Natural killer cell treated with Interleukin-12 subunit alpha and Interleukin-12 subunit beta and Interleukin-15 and Interleukin-18, amount 100 ng/mL, for 72 hours (primary cell): Measurements from ENCODE around the gene TFPI. TPM values are rescaled to one million over a fixed set of nuclear protein-coding genes. Genes with fewer than 3 reads are reported as not detected.

Experiments
- ATAC-seq, 2 donors: fragments of 150-1000 bp; cut with Tn5 transposase in 1 of 2; sonication (Bioruptor Pico), chemical (Tn5 transposase) in 1 of 2; 2 replicates each; pipeline ENCODE4 v1.10.0; 2021
- DNase-seq: peaks from one replicate; pipeline ENCODE4 v3.0.0; 2022; ENCODE audit warnings: low spot score
- H3K27ac Mint-ChIP-seq, 2 donors: 1 replicate in 1 of 2; 2 replicates in 1 of 2; pipeline ENCODE4 v1.8.0; 2022; ENCODE audit warnings: mixed read lengths in 2 of 2, mild to moderate bottlenecking in 1 of 2, moderate library complexity in 1 of 2
- H3K27me3 Mint-ChIP-seq, 2 donors: 1 replicate in 1 of 2; 2 replicates in 1 of 2; pipeline ENCODE4 v1.8.0; 2022; ENCODE audit warnings: mixed read lengths in 2 of 2
- H3K36me3 Mint-ChIP-seq: one replicate; pipeline ENCODE4 v1.8.0; 2022; ENCODE audit warnings: mixed read lengths
- H3K4me1 Mint-ChIP-seq, 2 donors: 1 replicate in 1 of 2; 2 replicates in 1 of 2; pipeline ENCODE4 v1.8.0; 2022; ENCODE audit warnings: low read depth in 2 of 2, mixed read lengths in 2 of 2, mild to moderate bottlenecking in 1 of 2
- H3K4me3 Mint-ChIP-seq: one replicate; pipeline ENCODE4 v1.8.0; 2022; ENCODE audit warnings: mixed read lengths
- H3K9me3 Mint-ChIP-seq: 2 replicates; pipeline ENCODE4 v1.8.0; 2022; ENCODE audit warnings: mixed read lengths
- total RNA-seq, 2 donors: library from RNA; stranded (reverse); gene quantifications; one replicate each; pipeline ENCODE4 v1.2.3, GENCODE V29; 2022

Gene TFPI
- total RNA-seq, 2 donors from 2014 or later: 0.56 to 1.9 TPM

DNA sequence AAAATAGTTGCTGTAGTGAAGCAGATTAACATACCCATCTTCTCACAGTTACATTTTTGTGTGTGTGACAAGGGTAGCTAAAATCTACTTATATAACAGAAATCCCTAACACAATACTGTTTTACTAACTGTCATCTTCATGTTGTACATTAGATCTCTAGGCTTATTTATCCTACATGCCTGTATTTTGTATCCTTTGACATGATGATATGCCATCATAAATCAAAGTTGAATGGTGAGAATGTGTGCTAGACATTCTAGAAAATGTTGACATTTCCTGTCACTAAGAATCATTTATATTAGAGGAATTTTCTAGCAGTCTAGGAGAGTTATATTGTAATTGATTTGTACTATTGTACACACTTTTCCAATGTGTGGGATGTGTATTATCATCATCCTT, 84.7 kb downstream of the TFPI start:
- H3K4me3 Mint-ChIP-seq: no peak overlapping the region
- H3K9me3 Mint-ChIP-seq: no peaks in the 10 kb centered on the region
- H3K36me3 Mint-ChIP-seq: no peaks in the 10 kb centered on the region
- ATAC-seq (no peak), DNase-seq (no peak)
- no peak overlapping the region for H3K27ac Mint-ChIP-seq
- no peaks in the 10 kb centered on the region for H3K27me3 Mint-ChIP-seq
- no peaks in the 10 kb centered on the region for H3K4me1 Mint-ChIP-seq

DNA sequence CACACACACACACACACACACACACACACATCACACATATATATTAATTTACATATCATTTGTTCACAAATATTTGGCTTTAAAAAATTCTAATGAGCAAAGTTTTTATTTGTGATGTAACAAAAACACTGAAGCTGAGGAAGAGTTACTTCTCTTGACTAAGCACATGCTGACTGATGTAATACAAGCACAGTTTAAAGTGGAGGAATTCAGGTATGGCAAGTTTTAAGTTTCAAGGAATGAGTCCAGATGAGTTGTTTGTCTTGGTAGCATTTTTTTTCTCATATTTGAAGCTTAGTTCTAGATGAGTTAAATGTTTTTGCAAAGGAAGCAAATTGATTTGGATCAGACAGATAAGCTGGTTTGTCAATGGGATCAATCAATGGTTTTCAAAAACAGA, 86.0 kb downstream of the TFPI start:
- DNase-seq (no peak), ATAC-seq (no peak)
- Mint-ChIP-seq H3K27ac (no peak overlapping the region), H3K4me1 (no peaks in the 10 kb centered on the region), H3K27me3 (no peaks in the 10 kb centered on the region), H3K4me3 (no peak overlapping the region), H3K36me3 (no peaks in the 10 kb centered on the region), H3K9me3 (no peaks in the 10 kb centered on the region)

DNA sequence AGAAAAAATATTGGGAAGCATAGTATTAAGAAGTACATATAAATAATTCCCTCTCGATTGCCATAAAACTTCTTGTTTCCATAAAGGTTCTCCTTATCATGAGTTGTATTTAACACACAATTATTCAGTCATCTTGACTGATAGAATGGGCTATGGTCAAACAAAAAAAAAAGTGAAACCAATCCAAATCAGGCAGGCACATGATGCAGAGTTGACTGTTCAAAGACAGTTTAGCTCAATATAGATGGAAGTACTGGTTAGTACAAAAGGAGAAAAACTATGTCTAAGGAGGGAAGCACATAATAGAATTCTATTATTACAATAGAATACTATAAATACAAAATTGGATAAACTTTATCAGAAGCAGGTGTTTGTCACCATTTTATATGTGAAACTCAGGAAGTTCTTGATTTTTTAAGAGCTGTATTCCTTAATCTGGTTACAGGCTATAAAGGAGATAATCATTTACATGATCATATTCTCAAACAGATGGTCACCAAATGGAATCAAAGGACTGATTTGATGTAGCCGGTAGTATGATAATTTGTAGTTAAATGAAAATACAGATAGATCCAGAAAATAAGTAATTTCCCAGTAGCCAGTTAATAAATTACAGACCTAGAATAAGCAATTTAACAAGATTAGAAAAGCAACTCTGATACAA, 88.0 kb downstream of the TFPI start:
- H3K27ac Mint-ChIP-seq: no peak overlapping the region
- no peak for ATAC-seq
- H3K36me3 Mint-ChIP-seq: no peaks in the 10 kb centered on the region
- no peak for DNase-seq
- no peaks in the 10 kb centered on the region for H3K9me3 Mint-ChIP-seq
- H3K4me1 Mint-ChIP-seq: no peaks in the 10 kb centered on the region
- H3K4me3 Mint-ChIP-seq: no peak overlapping the region
- H3K27me3 Mint-ChIP-seq: no peaks in the 10 kb centered on the region

DNA sequence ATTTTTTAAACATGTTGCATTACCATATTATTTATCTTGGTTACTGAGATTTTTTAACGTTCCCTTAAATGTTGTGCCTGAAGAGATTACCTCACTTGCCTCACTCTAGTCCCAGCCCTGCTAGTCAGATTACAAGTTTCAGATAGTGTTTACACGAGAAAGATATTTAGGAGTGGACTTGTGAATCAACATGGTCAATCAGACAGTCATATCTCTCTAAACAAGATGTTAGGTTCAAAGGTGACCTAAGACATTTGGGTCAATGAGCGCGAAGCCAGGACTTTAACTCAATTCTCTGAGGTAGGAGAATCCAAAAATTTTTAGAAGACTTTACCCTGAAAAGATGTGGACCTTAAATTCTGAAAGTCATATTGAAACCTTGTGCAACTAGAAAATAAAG, 91.4 kb downstream of the TFPI start:
- H3K9me3 Mint-ChIP-seq: no peaks in the 10 kb centered on the region
- H3K4me1 Mint-ChIP-seq: no peaks in the 10 kb centered on the region
- DNase-seq: no peak
- no peaks in the 10 kb centered on the region for H3K27me3 Mint-ChIP-seq
- H3K4me3 Mint-ChIP-seq: no peak overlapping the region
- H3K36me3 Mint-ChIP-seq: no peaks in the 10 kb centered on the region
- ATAC-seq: no peak
- H3K27ac Mint-ChIP-seq: no peak overlapping the region

DNA sequence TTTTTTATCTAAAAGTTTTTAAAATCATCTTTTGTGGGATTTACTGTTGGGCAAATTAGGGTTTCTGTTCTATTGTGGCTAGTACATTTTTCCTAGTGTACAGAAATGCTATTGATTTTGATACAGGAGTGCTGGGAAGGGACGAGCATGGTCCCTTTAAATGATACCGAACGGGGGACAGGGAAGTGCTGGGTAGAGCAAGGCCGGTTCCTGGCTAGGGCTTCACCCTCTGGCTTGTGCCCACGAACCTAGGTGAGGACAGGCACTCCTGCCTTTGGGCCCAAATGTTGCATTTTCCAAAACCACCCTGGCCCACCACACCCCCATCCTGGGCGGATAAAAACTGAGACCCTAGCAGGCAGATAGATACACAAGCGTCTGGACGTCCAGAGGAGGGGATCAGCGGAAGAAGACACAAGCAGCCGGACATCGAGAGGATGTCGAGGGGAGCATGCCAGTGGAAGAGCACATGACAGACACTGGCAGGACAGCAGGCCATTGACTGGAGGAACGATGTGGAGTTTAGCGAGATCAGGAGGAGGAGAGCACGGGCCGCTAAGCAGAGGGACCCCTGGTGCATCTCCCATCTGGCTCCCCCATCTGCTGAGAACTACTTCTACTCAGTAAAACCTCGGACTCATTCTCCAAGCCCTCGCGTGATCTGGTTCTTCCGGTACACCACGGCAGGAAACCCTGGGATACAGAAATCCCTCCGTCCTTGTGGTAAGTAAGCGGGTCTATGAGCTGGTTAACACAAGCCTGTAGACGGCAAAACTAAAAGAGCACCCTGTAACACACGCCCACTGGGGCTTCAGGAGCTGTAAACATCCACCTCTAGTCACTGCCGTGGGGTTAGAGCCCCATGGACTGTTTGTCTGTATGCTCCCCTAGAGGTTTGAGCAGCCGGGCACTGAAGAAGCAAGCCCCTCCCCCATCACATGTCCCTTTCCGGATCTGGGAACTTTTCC, 92.7 kb downstream of the TFPI start:
- DNase-seq (no peak), ATAC-seq (no peak)
- H3K9me3 Mint-ChIP-seq: no peaks in the 10 kb centered on the region
- H3K4me1 Mint-ChIP-seq: no peaks in the 10 kb centered on the region
- no peaks in the 10 kb centered on the region for H3K27me3 Mint-ChIP-seq
- no peak overlapping the region for H3K4me3 Mint-ChIP-seq
- H3K27ac Mint-ChIP-seq: no peak overlapping the region
- H3K36me3 Mint-ChIP-seq: no peaks in the 10 kb centered on the region

DNA sequence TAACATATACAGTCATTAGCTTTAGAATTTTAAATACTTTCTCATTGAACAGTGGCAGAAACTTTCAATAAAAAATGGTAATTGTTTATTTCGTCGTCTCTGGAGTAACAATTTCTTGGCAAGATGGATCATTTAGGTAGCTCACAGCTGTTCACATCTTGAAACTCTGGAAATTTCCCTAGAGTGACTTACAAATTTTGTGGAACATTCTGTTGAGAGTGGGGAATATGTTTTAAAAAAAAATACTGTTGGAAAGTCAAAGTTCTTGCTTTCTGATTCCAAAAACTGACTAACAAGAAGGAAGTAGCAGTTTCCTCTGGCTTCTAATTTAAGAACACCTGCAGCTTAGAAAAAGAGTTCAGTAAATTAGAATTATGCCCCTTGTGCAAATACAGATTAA, 95.0 kb downstream of the TFPI start:
- Mint-ChIP-seq H3K4me1 (no peaks in the 10 kb centered on the region), H3K36me3 (no peaks in the 10 kb centered on the region), H3K27me3 (no peaks in the 10 kb centered on the region), H3K4me3 (no peak overlapping the region), H3K9me3 (no peaks in the 10 kb centered on the region), H3K27ac (no peak overlapping the region)
- DNase-seq: no peak
- ATAC-seq: no peak

DNA sequence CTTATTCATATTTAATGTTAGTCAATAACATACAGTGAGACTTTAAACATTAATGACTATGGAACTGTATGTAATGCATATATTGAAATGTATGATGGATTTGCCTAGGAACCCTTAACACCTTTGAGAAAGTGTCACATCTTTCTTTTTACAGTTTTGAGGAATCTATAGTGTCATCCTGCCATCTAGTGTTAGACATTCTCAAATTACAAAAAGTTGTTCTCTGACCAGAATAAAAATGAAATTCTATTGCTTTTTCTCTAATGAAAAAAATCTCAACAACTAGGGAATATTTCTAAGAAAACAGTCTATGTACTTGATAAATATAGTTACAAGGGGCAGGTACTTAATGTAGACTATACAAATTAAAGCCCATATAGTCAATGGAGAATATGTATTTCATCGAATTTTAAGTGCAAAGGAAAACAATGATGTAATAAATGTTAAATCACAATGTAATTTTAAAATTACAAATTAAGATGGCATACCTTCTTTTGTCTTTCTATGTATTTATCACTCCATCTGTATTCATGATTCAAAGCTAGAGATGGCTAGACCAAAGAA, 101.1 kb downstream of the TFPI start:
- H3K36me3 Mint-ChIP-seq: no peaks in the 10 kb centered on the region
- peaks cover 3 to 4% of the 10 kb centered on the region in 2 donors for H3K4me1 Mint-ChIP-seq
- DNase-seq: no peak
- H3K9me3 Mint-ChIP-seq: peaks cover 3% of the 10 kb centered on the region
- H3K4me3 Mint-ChIP-seq: no peak overlapping the region
- no peaks in the 10 kb centered on the region for H3K27me3 Mint-ChIP-seq
- no peak overlapping the region for H3K27ac Mint-ChIP-seq
- no peak for ATAC-seq

DNA sequence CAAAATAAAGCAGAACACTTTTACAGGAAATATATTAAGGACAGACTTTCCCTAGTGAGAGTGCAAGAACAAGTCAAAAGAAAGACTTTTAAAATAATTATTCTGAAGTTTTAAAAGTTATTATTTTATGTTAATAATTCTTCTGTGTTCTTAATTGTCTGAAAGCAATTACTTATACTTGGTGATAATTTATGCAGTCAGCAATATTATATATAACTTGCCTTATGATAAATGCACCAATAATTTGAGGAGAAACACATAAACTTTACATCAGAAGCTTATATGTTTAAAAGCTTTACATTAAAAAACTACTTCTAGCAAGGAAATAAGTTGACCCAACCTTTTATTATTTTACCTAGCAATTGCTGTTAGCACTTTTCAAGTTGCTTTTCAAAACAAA, 102.7 kb downstream of the TFPI start:
- H3K27me3 Mint-ChIP-seq: no peaks in the 10 kb centered on the region
- H3K9me3 Mint-ChIP-seq: peaks cover 3% of the 10 kb centered on the region
- no peak for DNase-seq
- H3K27ac Mint-ChIP-seq: no peak overlapping the region
- peaks cover 4 to 7% of the 10 kb centered on the region in 2 donors for H3K4me1 Mint-ChIP-seq
- no peak overlapping the region for H3K4me3 Mint-ChIP-seq
- H3K36me3 Mint-ChIP-seq: no peaks in the 10 kb centered on the region
- no peak for ATAC-seq

DNA sequence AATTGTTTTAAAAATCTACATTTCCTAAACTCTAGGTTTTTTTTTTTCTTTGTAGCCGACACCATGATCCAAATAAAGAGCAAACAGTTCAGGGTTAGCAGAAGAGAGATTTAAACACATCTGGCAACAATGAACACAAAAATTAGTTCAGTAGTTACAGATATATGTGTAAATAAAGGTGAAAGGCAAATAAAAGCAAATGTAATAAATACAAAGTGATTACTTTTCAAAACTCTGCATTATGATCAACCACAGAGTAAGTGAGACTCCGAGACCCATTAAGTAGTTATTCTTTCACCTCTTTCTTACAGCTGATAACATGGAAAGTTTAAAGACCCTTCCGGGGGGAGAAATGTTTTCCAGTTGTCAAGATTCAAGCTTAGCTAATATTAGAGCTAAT, 106.9 kb downstream of the TFPI start:
- peaks cover 4 to 7% of the 10 kb centered on the region in 2 donors for H3K4me1 Mint-ChIP-seq
- H3K36me3 Mint-ChIP-seq: no peaks in the 10 kb centered on the region
- peaks cover 3% of the 10 kb centered on the region for H3K9me3 Mint-ChIP-seq
- no peak overlapping the region for H3K4me3 Mint-ChIP-seq
- no peaks in the 10 kb centered on the region for H3K27me3 Mint-ChIP-seq
- DNase-seq: no peak
- no peak overlapping the region for H3K27ac Mint-ChIP-seq
- ATAC-seq: no peak

DNA sequence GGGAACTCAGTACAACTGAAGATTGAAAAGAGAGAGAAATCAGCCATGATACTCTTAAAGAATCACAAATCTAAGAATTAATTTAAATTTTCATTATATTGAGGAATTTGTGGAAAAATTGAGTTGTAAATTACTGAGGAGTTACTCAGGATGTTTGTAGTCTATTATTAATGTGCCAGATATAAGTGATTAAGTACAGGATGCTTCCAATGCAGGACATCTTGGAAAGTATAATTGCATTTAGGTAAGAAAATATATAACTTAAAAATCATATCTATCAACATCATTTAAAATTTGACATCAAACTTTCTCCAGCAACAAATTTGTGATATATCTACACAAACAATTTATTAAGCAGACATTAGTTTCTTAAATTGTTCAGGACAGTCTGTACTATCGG, 107.5 kb downstream of the TFPI start:
- H3K27ac Mint-ChIP-seq: no peak overlapping the region
- ATAC-seq (no peak), DNase-seq (no peak)
- peaks cover 3% of the 10 kb centered on the region for H3K9me3 Mint-ChIP-seq
- H3K4me1 Mint-ChIP-seq: peaks cover 4 to 7% of the 10 kb centered on the region in 2 donors
- no peaks in the 10 kb centered on the region for H3K27me3 Mint-ChIP-seq
- H3K4me3 Mint-ChIP-seq: no peak overlapping the region
- no peaks in the 10 kb centered on the region for H3K36me3 Mint-ChIP-seq

DNA sequence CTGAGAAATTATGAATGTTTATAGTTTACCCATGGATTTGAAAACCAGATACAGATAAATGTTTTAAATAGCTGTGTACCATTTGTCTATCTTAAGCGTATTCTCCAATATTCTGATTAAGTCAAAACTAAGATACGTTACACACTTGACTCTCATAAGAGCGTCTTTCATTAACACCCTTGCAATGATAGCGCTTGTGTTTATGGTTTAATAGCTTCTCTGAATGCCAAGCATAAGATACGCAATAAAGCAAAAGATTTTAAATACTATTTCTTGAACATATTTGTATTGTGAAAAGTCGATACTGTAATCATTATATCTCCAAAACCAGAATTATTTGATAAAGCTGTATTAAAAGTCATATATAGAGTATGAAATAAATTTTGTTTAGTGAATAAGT, 109.2 kb downstream of the TFPI start:
- no peaks in the 10 kb centered on the region for H3K36me3 Mint-ChIP-seq
- ATAC-seq (no peak), DNase-seq (no peak)
- peaks cover 3% of the 10 kb centered on the region for H3K9me3 Mint-ChIP-seq
- H3K4me1 Mint-ChIP-seq: peaks cover 4 to 7% of the 10 kb centered on the region in 2 donors
- H3K27me3 Mint-ChIP-seq: no peaks in the 10 kb centered on the region
- H3K4me3 Mint-ChIP-seq: no peak overlapping the region
- no peak overlapping the region for H3K27ac Mint-ChIP-seq

DNA sequence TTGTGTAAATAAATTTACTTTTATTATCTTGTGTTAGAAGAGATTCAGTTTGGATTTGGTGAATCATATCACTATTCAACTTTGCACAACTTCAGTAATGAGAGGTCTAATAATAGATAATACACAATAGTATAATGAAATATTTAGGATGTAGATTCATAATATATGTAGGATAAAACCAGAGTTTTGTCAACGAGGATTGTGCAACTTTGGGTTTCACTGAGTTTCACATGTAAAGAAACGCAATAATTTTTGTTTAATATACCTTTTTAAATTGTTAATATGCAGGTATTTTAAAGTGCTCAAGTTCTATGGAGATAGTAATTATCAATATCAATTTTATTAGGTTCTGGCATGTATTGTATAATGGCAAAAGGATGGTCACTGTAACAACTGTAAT, 111.5 kb downstream of the TFPI start:
- no peak overlapping the region for H3K4me3 Mint-ChIP-seq
- ATAC-seq (no peak), DNase-seq (no peak)
- no peaks in the 10 kb centered on the region for H3K36me3 Mint-ChIP-seq
- H3K27ac Mint-ChIP-seq: no peak overlapping the region
- no peaks in the 10 kb centered on the region for H3K9me3 Mint-ChIP-seq
- no peaks in the 10 kb centered on the region for H3K4me1 Mint-ChIP-seq
- H3K27me3 Mint-ChIP-seq: no peaks in the 10 kb centered on the region

DNA sequence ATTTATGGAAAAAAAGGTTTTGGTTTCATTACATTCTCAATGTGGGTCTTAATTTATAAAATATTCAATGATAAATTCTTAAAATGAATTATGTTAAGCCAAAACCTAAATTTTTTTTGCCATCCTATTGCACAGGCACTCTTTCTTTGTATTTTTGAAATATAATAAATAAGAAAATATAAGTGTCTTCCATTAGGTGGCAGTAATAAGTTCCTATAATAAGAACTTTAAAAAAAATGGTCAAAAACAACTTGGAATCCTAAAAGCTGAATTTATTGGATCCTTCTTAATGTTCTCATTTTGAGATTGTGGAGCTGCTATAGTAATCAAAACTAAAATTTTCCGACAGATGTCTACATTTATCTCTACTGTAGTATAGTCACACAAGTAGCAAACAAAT, 111.9 kb downstream of the TFPI start:
- Mint-ChIP-seq H3K27ac (no peak overlapping the region), H3K27me3 (no peaks in the 10 kb centered on the region), H3K4me3 (no peak overlapping the region), H3K9me3 (no peaks in the 10 kb centered on the region), H3K36me3 (no peaks in the 10 kb centered on the region), H3K4me1 (no peaks in the 10 kb centered on the region)
- DNase-seq (no peak), ATAC-seq (no peak)

DNA sequence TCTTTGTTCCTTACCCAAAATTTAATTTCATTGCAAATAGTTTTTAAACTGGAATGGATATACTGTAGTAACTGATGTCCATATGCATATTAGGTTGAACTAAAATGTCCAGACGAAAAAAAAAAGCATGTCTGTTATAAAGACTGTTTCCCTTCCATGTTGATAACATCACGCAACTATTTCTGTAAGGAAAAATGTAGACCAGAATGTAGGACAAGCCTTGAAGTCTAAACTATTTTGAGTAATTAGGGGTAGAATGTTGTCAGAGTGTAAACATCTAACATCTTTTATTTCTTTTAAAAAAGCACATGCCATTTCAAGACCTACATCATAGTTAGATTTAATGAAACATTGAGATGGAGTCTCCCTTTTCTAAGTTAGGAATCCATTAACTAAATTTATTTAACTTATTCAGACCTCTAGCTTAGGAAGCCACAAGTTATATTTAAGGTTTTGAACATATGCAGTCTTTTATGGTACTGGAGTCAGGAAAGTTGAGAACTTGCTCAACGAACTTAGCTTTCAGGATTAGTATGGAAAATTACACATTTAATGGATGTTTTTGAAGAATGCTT, 114.0 kb downstream of the TFPI start:
- H3K4me1 Mint-ChIP-seq: no peaks in the 10 kb centered on the region
- no peaks in the 10 kb centered on the region for H3K27me3 Mint-ChIP-seq
- H3K9me3 Mint-ChIP-seq: no peaks in the 10 kb centered on the region
- no peak for DNase-seq
- ATAC-seq: no peak
- no peaks in the 10 kb centered on the region for H3K36me3 Mint-ChIP-seq
- no peak overlapping the region for H3K4me3 Mint-ChIP-seq
- H3K27ac Mint-ChIP-seq: no peak overlapping the region
